Thyroid gland (tissue), 4 donors: ENCODE results near the gene ATP6V1A.

Experiments used
- CTCF ChIP-seq, 6 experiments: fragments of 200-600 bp in 3 of 6; fragments of 450-650 bp in 3 of 6; sonication (generic) in 3 of 6; IDR thresholded peaks; one replicate each; pipeline ENCODE4 v1.5.1; 2016 to 2019; ENCODE audit warnings: antibody characterized with exemption in 6 of 6, mild to moderate bottlenecking in 2 of 6, inconsistent platforms in 1 of 6, moderate library complexity in 1 of 6
- POLR2A ChIP-seq, 2 donors: fragments of 450-650 bp; IDR thresholded peaks; one replicate each; pipeline ENCODE4 v1.6.1; 2017; ENCODE audit warnings: antibody characterized with exemption in 2 of 2, mild to moderate bottlenecking in 2 of 2, moderate library complexity in 1 of 2

- TF ChIP-seq CTCF (IDR thresholded peaks at IDR 0.05) (no peak), POLR2A (IDR thresholded peaks at IDR 0.05) (no peak)
Measured at GRCh38 chr3:113783980-113784379, 37.1 kb downstream of the ATP6V1A start.
